Activated CD4-positive, alpha-beta T cell treated with anti-CD3 and anti-CD28 coated beads for 36 hours (primary cell): ENCODE measurements around the gene BANF1. TPM values are rescaled to one million over a fixed set of nuclear protein-coding genes. Genes with fewer than 3 reads are reported as not detected.
A peak's percentile ranks its signal among the peaks of the same experiment; 100 is the strongest.

Experiments used
- ATAC-seq: fragments of 200-7000 bp; cut with Tn5 transposase; one replicate; pipeline ENCODE4 v1.10.0; 2021; ENCODE audit warnings: mild to moderate bottlenecking, moderate library complexity
- CTCF ChIA-PET: fragments of 350-600 bp; sonication (Branson Sonifier 250); formaldehyde crosslinking; loops from one replicate; lab custom pipeline; 2021; ENCODE audit warnings: antibody characterized with exemption; lab: Charles Lee
- POLR2A ChIA-PET: fragments of 350-600 bp; sonication (Branson Sonifier 250); formaldehyde crosslinking; loops from one replicate; lab custom pipeline; 2021; ENCODE audit warnings: antibody characterized with exemption, inconsistent platforms; lab: Charles Lee
- DNase-seq: peaks from one replicate; pipeline ENCODE4 v3.0.0-alpha.2; 2020
- H3K27ac Mint-ChIP-seq: one replicate; pipeline ENCODE4 v1.8.0; 2021; ENCODE audit warnings: mixed read lengths
- H3K27me3 Mint-ChIP-seq: one replicate; pipeline ENCODE4 v1.8.0; 2021; ENCODE audit warnings: mixed read lengths
- H3K36me3 Mint-ChIP-seq: one replicate; pipeline ENCODE4 v1.8.0; 2021; ENCODE audit warnings: low read depth, mixed read lengths
- H3K4me1 Mint-ChIP-seq: one replicate; pipeline ENCODE4 v1.8.0; 2021; ENCODE audit warnings: mixed read lengths
- H3K4me3 Mint-ChIP-seq: one replicate; pipeline ENCODE4 v1.8.0; 2021; ENCODE audit warnings: mild to moderate bottlenecking, moderate library complexity, mixed read lengths
- H3K9me3 Mint-ChIP-seq: one replicate; pipeline ENCODE4 v1.8.0; 2021; ENCODE audit warnings: low read depth, mixed read lengths
- intact Hi-C, 2 experiments: fragments of 100-400 bp; cut with DNase I in 1 of 2; cut with micrococcal nuclease in 1 of 2; formaldehyde crosslinking; loops; one replicate each; pipeline versions ENCODE4 v1.14.2 to v1.15.1; 2022 to 2024; cut with DNase I, micrococcal nuclease
- total RNA-seq, 2 experiments: library from RNA; stranded (reverse); gene quantifications; one replicate each; pipeline ENCODE4 v1.2.3, GENCODE V29; 2021

BANF1 gene
- total RNA-seq, 2 experiments from 2014 or later: 233 to 293 TPM

- H3K36me3 Mint-ChIP-seq: no peaks in the 10 kb centered on the region
- H3K27me3 Mint-ChIP-seq: no peaks in the 10 kb centered on the region
- no peak for ATAC-seq
- H3K27ac Mint-ChIP-seq: no peak overlapping the region
- intact Hi-C loops: no loop called here
- ChIA-PET CTCF (interaction anchor here (1.0 to 4.9 kb wide), 7 partner anchors 6 to 158 kb away, joined by 3 to 29 read pairs (median 13); partner anchors contain the start of gene SF3B2), POLR2A (no interaction called here)
- peaks cover 15% of the 10 kb centered on the region for H3K4me1 Mint-ChIP-seq
- no peaks in the 10 kb centered on the region for H3K9me3 Mint-ChIP-seq
- DNase-seq: no peak
- H3K4me3 Mint-ChIP-seq: no peak overlapping the region
These were observed 40.9 kb downstream of the BANF1 start for GRCh38 chr11:66042996-66043906.

GRCh38 chr11:66044757-66045156 is 42.5 kb downstream of the BANF1 start:
- DNase-seq: peak; percentile 37
- ChIA-PET CTCF (interaction anchor here (0.5 to 4.9 kb wide), 40 partner anchors 8 to 430 kb away, joined by 3 to 29 read pairs (median 4); partner anchors contain the start of genes BANF1, CATSPER1, EIF1AD and PACS1), POLR2A (interaction anchor here (0.9 to 1.2 kb wide), 2 partner anchors 7 to 42 kb away, joined by 3 to 5 read pairs; partner anchors contain the start of gene BANF1)
- Mint-ChIP-seq H3K27me3 (peaks cover 4% of the 10 kb centered on the region), H3K36me3 (no peaks in the 10 kb centered on the region), H3K4me1 (peaks cover 22% of the 10 kb centered on the region), H3K27ac (no peak overlapping the region), H3K4me3 (no peak overlapping the region), H3K9me3 (no peaks in the 10 kb centered on the region)
- intact Hi-C loops: loop anchor here in 1 of 2 experiments (2.0 kb wide), 1 partner anchor 42 kb away; the partner anchor contains the start of genes BANF1 and EIF1AD
- ATAC-seq: peak; percentile 78

GRCh38 chr11:66045177-66045639 is 42.9 kb downstream of the BANF1 start:
- DNase-seq (peak; percentile 91), ATAC-seq (peak; percentile 93)
- Mint-ChIP-seq H3K27me3 (peaks cover 4% of the 10 kb centered on the region), H3K9me3 (no peaks in the 10 kb centered on the region), H3K4me3 (peak overlapping the region; percentile 21), H3K4me1 (peaks cover 22% of the 10 kb centered on the region), H3K36me3 (no peaks in the 10 kb centered on the region), H3K27ac (no peak overlapping the region)
- intact Hi-C loops: loop anchor here in 1 of 2 experiments (2.0 kb wide), 1 partner anchor 42 kb away; the partner anchor contains the start of genes BANF1 and EIF1AD
- CTCF ChIA-PET: interaction anchor here (0.5 to 4.9 kb wide), 45 partner anchors 8 to 485 kb away, joined by 3 to 29 read pairs (median 4); partner anchors contain the start of genes BANF1, CATSPER1, EIF1AD and MUS81
- POLR2A ChIA-PET: interaction anchor here (0.9 to 1.2 kb wide), 2 partner anchors 8 to 43 kb away, joined by 3 to 5 read pairs; partner anchors contain the start of gene BANF1

- H3K9me3 Mint-ChIP-seq: no peaks in the 10 kb centered on the region
- H3K36me3 Mint-ChIP-seq: no peaks in the 10 kb centered on the region
- POLR2A ChIA-PET: no interaction called here
- intact Hi-C loops: no loop called here
- H3K27ac Mint-ChIP-seq: no peak overlapping the region
- ATAC-seq (no peak), DNase-seq (no peak)
- peaks cover 32% of the 10 kb centered on the region for H3K4me1 Mint-ChIP-seq
- H3K27me3 Mint-ChIP-seq: peaks cover 4% of the 10 kb centered on the region
- no peak overlapping the region for H3K4me3 Mint-ChIP-seq
- CTCF ChIA-PET: interaction anchor here (0.6 to 4.9 kb wide), 7 partner anchors 10 to 772 kb away, joined by 3 to 19 read pairs (median 3); no protein-coding TSS in a partner anchor
These were observed 44.6 kb downstream of the BANF1 start for GRCh38 chr11:66046901-66047300.

- Mint-ChIP-seq H3K4me3 (no peak overlapping the region), H3K9me3 (no peaks in the 10 kb centered on the region), H3K27ac (no peak overlapping the region), H3K36me3 (peaks cover 6% of the 10 kb centered on the region), H3K27me3 (peaks cover 4% of the 10 kb centered on the region), H3K4me1 (peaks cover 35% of the 10 kb centered on the region)
- intact Hi-C loops: no loop called here
- DNase-seq (no peak), ATAC-seq (no peak)
- CTCF ChIA-PET: interaction anchor here (0.6 to 4.9 kb wide), 8 partner anchors 11 to 772 kb away, joined by 3 to 19 read pairs (median 3); no protein-coding TSS in a partner anchor
- POLR2A ChIA-PET: interaction anchor here (0.7 kb wide), 1 partner anchor 9 kb away, joined by 3 read pairs; no protein-coding TSS in a partner anchor
These were observed 45.5 kb downstream of the BANF1 start for GRCh38 chr11:66047541-66048365.

- ATAC-seq (no peak), DNase-seq (no peak)
- Mint-ChIP-seq H3K9me3 (no peaks in the 10 kb centered on the region), H3K27me3 (peaks cover 4% of the 10 kb centered on the region), H3K27ac (no peak within 1 kb of the TSS), H3K4me3 (no peak within 1 kb of the TSS), H3K4me1 (peaks cover 44% of the 10 kb centered on the region), H3K36me3 (peaks cover 11% of the 10 kb centered on the region)
- CTCF ChIA-PET: interaction anchor here (0.9 to 7.5 kb wide), 6 partner anchors 12 to 337 kb away, joined by 3 to 63 read pairs (median 4); no protein-coding TSS in a partner anchor
- intact Hi-C loops: no loop called here
- POLR2A ChIA-PET: no interaction called here
These were observed 46.4 kb downstream of the BANF1 start, which contains the start of gene GAL3ST3 for GRCh38 chr11:66048547-66049323. Gene GAL3ST3 (minus strand): TSS chr11:66049161. CDS start chr11:66045415, 3,746 bp downstream.

GRCh38 chr11:66050581-66051231 is 48.4 kb downstream of the BANF1 start:
- Mint-ChIP-seq H3K4me3 (peak overlapping the region; percentile 91), H3K9me3 (no peaks in the 10 kb centered on the region), H3K27me3 (peaks cover 4% of the 10 kb centered on the region), H3K27ac (peak overlapping the region; percentile 95), H3K4me1 (peaks cover 39% of the 10 kb centered on the region), H3K36me3 (peaks cover 21% of the 10 kb centered on the region)
- intact Hi-C loops: loop anchor here (5.0 kb wide), 3 partner anchors 48 to 807 kb away; partner anchors contain the start of genes BANF1 (in 1 of the 2), EIF1AD (in 1 of the 2), LRFN4 (in 1 of the 2) and MRPL11 (in 1 of the 2)
- CTCF ChIA-PET: interaction anchor here (0.6 to 7.5 kb wide), 9 partner anchors 16 to 509 kb away, joined by 3 to 63 read pairs (median 4); partner anchors contain the start of gene FIBP
- ATAC-seq: no peak
- no peak for DNase-seq
- POLR2A ChIA-PET: no interaction called here

GRCh38 chr11:66051371-66051765 is 49.1 kb downstream of the BANF1 start:
- H3K9me3 Mint-ChIP-seq: no peaks in the 10 kb centered on the region
- POLR2A ChIA-PET: no interaction called here
- ATAC-seq (no peak), DNase-seq (no peak)
- peak overlapping the region; percentile 95 for H3K27ac Mint-ChIP-seq
- H3K4me3 Mint-ChIP-seq: peak overlapping the region; percentile 91
- peaks cover 36% of the 10 kb centered on the region for H3K4me1 Mint-ChIP-seq
- peaks cover 4% of the 10 kb centered on the region for H3K27me3 Mint-ChIP-seq
- intact Hi-C loops: loop anchor here (5.0 kb wide), 3 partner anchors 49 to 806 kb away; partner anchors contain the start of genes BANF1 (in 1 of the 2), EIF1AD (in 1 of the 2), LRFN4 (in 1 of the 2) and MRPL11 (in 1 of the 2)
- CTCF ChIA-PET: interaction anchor here (0.6 to 7.5 kb wide), 9 partner anchors 16 to 162 kb away, joined by 3 to 63 read pairs (median 4); partner anchors contain the start of gene FIBP
- peaks cover 24% of the 10 kb centered on the region for H3K36me3 Mint-ChIP-seq
